Measurements from ENCODE around the gene ENPP6.
A peak's percentile ranks its signal among the peaks of the same experiment; 100 is the strongest.

The ENPP6 gene

DNA sequence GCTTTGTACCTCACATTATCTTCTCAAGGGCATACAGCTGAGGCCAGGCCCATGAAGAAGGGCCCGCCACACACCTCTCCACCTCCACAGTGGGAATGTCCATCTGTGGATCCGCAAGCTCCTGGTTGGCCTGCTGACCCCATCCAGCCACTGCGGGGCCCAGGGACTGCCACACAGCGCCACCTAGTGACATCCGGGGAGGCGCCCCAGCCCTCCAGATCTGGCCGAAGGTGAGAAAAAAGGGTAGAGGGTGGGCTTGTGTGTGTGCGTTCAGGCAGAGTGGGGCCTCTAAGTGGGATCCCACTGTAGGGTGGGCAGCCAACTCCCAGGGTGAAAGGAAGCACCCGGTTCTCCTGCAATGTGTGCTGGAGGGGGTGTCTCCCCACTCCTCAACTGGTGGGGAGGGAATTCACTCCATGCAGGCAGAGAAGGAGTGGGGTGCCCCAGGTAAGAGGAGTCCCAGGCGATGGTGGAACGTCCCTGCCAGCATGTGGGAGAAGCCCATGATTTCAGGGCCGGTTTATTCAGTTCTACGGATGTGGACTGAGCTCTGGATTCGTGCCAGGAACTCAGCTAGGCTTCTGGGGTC, 117.3 kb downstream of the ENPP6 start:
- Histone ChIP-seq H3K36me3 (ENCODE audit: control insufficient read depth in 2 of 2, insufficient read depth in 1 of 2, low read length in 2 of 2) (no peaks in the 10 kb centered on the region), H3K4me1 (ENCODE audit: control insufficient read depth, insufficient read depth, low read length) (no peaks in the 10 kb centered on the region), H3K4me3 (ENCODE audit: low read depth, low read length) (no peak overlapping the region), H3K27ac (ENCODE audit: extremely low read depth, low read depth, low read length) (no peak overlapping the region), H3K9me3 (ENCODE audit: control insufficient read depth, insufficient read depth, low read depth, low read length) (no peaks in the 10 kb centered on the region)
- CTCF ChIA-PET, result interaction anchor here (0.5 to 3.6 kb wide), 40 partner anchors 9 to 632 kb away, joined by 3 to 34 read pairs (median 4); no protein-coding TSS in a partner anchor
- POLR2A ChIA-PET, result interaction anchor here (0.5 kb wide), 1 partner anchor 626 kb away, joined by 3 read pairs; no protein-coding TSS in a partner anchor
- TF ChIP-seq, protein P1, sequence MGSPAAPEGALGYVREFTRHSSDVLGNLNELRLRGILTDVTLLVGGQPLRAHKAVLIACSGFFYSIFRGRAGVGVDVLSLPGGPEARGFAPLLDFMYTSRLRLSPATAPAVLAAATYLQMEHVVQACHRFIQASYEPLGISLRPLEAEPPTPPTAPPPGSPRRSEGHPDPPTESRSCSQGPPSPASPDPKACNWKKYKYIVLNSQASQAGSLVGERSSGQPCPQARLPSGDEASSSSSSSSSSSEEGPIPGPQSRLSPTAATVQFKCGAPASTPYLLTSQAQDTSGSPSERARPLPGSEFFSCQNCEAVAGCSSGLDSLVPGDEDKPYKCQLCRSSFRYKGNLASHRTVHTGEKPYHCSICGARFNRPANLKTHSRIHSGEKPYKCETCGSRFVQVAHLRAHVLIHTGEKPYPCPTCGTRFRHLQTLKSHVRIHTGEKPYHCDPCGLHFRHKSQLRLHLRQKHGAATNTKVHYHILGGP (tag by site-specific recombination; IDR thresholded peaks at IDR 0.05), result no peak
- TF ChIP-seq, protein P2, sequence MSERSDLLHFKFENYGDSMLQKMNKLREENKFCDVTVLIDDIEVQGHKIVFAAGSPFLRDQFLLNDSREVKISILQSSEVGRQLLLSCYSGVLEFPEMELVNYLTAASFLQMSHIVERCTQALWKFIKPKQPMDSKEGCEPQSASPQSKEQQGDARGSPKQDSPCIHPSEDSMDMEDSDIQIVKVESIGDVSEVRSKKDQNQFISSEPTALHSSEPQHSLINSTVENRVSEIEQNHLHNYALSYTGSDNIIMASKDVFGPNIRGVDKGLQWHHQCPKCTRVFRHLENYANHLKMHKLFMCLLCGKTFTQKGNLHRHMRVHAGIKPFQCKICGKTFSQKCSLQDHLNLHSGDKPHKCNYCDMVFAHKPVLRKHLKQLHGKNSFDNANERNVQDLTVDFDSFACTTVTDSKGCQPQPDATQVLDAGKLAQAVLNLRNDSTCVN (tag by site-specific recombination; optimal IDR thresholded peaks at IDR 0.05), result no peak
- TF ChIP-seq IKZF3 (tag by site-specific recombination; IDR thresholded peaks at IDR 0.05), result 0 out of 2 replicates have a peak, but pooled peaks have one; percentile 19
- TF ChIP-seq, protein P3, sequence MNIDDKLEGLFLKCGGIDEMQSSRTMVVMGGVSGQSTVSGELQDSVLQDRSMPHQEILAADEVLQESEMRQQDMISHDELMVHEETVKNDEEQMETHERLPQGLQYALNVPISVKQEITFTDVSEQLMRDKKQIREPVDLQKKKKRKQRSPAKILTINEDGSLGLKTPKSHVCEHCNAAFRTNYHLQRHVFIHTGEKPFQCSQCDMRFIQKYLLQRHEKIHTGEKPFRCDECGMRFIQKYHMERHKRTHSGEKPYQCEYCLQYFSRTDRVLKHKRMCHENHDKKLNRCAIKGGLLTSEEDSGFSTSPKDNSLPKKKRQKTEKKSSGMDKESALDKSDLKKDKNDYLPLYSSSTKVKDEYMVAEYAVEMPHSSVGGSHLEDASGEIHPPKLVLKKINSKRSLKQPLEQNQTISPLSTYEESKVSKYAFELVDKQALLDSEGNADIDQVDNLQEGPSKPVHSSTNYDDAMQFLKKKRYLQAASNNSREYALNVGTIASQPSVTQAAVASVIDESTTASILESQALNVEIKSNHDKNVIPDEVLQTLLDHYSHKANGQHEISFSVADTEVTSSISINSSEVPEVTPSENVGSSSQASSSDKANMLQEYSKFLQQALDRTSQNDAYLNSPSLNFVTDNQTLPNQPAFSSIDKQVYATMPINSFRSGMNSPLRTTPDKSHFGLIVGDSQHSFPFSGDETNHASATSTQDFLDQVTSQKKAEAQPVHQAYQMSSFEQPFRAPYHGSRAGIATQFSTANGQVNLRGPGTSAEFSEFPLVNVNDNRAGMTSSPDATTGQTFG (tag by site-specific recombination; IDR thresholded peaks at IDR 0.05; ENCODE audit: borderline replicate concordance), result no peak
- TF ChIP-seq, protein P4, sequence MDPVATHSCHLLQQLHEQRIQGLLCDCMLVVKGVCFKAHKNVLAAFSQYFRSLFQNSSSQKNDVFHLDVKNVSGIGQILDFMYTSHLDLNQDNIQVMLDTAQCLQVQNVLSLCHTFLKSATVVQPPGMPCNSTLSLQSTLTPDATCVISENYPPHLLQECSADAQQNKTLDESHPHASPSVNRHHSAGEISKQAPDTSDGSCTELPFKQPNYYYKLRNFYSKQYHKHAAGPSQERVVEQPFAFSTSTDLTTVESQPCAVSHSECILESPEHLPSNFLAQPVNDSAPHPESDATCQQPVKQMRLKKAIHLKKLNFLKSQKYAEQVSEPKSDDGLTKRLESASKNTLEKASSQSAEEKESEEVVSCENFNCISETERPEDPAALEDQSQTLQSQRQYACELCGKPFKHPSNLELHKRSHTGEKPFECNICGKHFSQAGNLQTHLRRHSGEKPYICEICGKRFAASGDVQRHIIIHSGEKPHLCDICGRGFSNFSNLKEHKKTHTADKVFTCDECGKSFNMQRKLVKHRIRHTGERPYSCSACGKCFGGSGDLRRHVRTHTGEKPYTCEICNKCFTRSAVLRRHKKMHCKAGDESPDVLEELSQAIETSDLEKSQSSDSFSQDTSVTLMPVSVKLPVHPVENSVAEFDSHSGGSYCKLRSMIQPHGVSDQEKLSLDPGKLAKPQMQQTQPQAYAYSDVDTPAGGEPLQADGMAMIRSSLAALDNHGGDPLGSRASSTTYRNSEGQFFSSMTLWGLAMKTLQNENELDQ (tag by site-specific recombination; IDR thresholded peaks at IDR 0.05; ENCODE audit: low read depth), result no peak
- no peak for TF ChIP-seq SP3 (tag by site-specific recombination; IDR thresholded peaks at IDR 0.05)
- TF ChIP-seq OVOL3 (tag by site-specific recombination; IDR thresholded peaks at IDR 0.05), result no peak
- TF ChIP-seq ZNF426 (tag by site-specific recombination; IDR thresholded peaks at IDR 0.05), result no peak
- no peak for TF ChIP-seq ZNF274 (IDR thresholded peaks at IDR 0.05; ENCODE audit: low read length)
- no peak for TF ChIP-seq ZNF274 (tag by site-specific recombination; IDR thresholded peaks at IDR 0.05; ENCODE audit: borderline replicate concordance)
- no peak for TF ChIP-seq ZNF169 (tag by site-specific recombination; IDR thresholded peaks at IDR 0.05)
- TF ChIP-seq ZSCAN30 (tag by site-specific recombination; IDR thresholded peaks at IDR 0.05), result 0 out of 2 replicates have a peak, but pooled peaks have one; percentile 27
- peak; percentile 81 for TF ChIP-seq ZNF2 (tag by site-specific recombination; IDR thresholded peaks at IDR 0.05)
- TF ChIP-seq, protein P5, sequence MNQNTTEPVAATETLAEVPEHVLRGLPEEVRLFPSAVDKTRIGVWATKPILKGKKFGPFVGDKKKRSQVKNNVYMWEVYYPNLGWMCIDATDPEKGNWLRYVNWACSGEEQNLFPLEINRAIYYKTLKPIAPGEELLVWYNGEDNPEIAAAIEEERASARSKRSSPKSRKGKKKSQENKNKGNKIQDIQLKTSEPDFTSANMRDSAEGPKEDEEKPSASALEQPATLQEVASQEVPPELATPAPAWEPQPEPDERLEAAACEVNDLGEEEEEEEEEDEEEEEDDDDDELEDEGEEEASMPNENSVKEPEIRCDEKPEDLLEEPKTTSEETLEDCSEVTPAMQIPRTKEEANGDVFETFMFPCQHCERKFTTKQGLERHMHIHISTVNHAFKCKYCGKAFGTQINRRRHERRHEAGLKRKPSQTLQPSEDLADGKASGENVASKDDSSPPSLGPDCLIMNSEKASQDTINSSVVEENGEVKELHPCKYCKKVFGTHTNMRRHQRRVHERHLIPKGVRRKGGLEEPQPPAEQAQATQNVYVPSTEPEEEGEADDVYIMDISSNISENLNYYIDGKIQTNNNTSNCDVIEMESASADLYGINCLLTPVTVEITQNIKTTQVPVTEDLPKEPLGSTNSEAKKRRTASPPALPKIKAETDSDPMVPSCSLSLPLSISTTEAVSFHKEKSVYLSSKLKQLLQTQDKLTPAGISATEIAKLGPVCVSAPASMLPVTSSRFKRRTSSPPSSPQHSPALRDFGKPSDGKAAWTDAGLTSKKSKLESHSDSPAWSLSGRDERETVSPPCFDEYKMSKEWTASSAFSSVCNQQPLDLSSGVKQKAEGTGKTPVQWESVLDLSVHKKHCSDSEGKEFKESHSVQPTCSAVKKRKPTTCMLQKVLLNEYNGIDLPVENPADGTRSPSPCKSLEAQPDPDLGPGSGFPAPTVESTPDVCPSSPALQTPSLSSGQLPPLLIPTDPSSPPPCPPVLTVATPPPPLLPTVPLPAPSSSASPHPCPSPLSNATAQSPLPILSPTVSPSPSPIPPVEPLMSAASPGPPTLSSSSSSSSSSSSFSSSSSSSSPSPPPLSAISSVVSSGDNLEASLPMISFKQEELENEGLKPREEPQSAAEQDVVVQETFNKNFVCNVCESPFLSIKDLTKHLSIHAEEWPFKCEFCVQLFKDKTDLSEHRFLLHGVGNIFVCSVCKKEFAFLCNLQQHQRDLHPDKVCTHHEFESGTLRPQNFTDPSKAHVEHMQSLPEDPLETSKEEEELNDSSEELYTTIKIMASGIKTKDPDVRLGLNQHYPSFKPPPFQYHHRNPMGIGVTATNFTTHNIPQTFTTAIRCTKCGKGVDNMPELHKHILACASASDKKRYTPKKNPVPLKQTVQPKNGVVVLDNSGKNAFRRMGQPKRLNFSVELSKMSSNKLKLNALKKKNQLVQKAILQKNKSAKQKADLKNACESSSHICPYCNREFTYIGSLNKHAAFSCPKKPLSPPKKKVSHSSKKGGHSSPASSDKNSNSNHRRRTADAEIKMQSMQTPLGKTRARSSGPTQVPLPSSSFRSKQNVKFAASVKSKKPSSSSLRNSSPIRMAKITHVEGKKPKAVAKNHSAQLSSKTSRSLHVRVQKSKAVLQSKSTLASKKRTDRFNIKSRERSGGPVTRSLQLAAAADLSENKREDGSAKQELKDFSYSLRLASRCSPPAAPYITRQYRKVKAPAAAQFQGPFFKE (tag by site-specific recombination; IDR thresholded peaks at IDR 0.05; ENCODE audit: borderline replicate concordance), result no peak
- peak; percentile 64; the same call in 1 of the 2 replicates for TF ChIP-seq BCL11B (tag by site-specific recombination; IDR thresholded peaks at IDR 0.05; ENCODE audit: low read depth)
- no peak for TF ChIP-seq ZNF175 (tag by site-specific recombination; IDR thresholded peaks at IDR 0.05)
- TF ChIP-seq ZNF501 (tag by site-specific recombination; IDR thresholded peaks at IDR 0.05), result 0 out of 2 replicates have a peak, but pooled peaks have one; percentile 32
- TF ChIP-seq, protein P6, sequence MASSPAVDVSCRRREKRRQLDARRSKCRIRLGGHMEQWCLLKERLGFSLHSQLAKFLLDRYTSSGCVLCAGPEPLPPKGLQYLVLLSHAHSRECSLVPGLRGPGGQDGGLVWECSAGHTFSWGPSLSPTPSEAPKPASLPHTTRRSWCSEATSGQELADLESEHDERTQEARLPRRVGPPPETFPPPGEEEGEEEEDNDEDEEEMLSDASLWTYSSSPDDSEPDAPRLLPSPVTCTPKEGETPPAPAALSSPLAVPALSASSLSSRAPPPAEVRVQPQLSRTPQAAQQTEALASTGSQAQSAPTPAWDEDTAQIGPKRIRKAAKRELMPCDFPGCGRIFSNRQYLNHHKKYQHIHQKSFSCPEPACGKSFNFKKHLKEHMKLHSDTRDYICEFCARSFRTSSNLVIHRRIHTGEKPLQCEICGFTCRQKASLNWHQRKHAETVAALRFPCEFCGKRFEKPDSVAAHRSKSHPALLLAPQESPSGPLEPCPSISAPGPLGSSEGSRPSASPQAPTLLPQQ (tag by site-specific recombination; IDR thresholded peaks at IDR 0.05), result 0 out of 2 replicates have a peak, but pooled peaks have one; percentile 36
- no peak for TF ChIP-seq ZNF530 (tag by site-specific recombination; IDR thresholded peaks at IDR 0.05; ENCODE audit: low read depth)
- peak; percentile 30; the same call in 1 of the 2 replicates for TF ChIP-seq ZBTB17 (tag by site-specific recombination; IDR thresholded peaks at IDR 0.05)
- no peak for TF ChIP-seq ZNF423 (tag by site-specific recombination; IDR thresholded peaks at IDR 0.05)

All from HEK293 (cell line).